HG02588 (cell line): ENCODE results near the gene FBN1.
A peak's percentile ranks its signal among the peaks of the same experiment; 100 is the strongest.

Experiments
- ATAC-seq: cut with Tn5 transposase; IDR thresholded peaks from one replicate; pipeline ENCODE4 v1.9.1; 2021; ENCODE audit warnings: mild to moderate bottlenecking, moderate library complexity; ENCODE audit not compliant: unreplicated experiment

Gene FBN1

DNA sequence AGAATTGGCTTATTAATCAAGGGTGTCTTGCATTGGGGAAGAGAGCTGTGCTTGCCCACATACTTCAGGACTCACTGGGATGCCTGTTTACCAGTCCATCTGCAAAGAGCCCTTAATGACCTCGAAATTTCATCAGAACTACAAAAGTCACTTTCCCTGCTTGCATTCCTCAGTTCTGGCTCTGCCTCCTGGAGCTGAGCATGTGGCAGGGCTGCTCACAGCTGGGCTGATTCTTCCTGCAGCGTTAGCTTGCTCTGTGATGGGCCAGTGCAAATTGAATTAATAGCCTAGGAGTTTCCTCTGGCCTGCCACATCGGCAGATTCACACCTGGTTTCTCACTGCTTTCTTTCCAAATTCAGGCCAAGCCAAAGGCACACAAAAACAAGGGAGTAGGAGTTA lies 205.4 kb downstream of the FBN1 start:
- no peak for ATAC-seq

DNA sequence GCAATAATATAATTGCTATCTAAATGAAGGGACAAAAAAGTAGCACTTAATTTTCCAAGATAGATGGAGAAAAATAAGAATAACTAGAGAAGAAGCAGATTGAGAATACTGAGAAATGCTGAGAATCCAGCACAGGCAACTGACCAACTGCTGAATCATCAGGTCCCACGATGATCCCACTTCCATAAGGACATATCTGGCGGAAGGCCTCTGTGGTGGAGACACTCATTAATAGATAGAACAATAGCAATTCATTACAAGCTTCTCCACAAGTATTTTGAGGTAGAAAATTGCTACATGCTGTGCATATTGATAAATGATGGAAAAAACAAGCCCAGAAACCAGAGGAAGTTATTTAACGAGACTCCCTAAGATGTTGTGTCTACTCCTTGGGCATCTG lies 208.3 kb downstream of the FBN1 start:
- ATAC-seq = no peak

DNA sequence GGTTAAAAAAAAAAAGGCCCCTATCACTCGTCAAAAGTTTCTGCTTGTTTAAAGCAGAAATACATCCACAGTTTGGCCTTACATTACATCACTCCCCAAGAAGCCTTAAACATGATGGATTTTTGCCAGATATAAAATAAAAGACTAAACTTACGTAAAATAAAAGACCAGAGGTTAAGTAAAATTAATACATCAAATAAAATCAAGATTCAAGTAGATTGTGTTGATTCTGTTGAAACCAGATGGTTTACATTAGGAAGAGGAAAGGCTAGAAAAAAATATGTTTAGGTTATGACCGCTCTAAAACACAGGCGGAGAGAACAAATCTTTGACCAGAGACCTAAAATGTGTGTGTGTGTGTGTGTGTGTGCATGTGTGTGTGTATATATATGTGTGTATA lies 210.2 kb downstream of the FBN1 start:
- ATAC-seq = no peak

DNA sequence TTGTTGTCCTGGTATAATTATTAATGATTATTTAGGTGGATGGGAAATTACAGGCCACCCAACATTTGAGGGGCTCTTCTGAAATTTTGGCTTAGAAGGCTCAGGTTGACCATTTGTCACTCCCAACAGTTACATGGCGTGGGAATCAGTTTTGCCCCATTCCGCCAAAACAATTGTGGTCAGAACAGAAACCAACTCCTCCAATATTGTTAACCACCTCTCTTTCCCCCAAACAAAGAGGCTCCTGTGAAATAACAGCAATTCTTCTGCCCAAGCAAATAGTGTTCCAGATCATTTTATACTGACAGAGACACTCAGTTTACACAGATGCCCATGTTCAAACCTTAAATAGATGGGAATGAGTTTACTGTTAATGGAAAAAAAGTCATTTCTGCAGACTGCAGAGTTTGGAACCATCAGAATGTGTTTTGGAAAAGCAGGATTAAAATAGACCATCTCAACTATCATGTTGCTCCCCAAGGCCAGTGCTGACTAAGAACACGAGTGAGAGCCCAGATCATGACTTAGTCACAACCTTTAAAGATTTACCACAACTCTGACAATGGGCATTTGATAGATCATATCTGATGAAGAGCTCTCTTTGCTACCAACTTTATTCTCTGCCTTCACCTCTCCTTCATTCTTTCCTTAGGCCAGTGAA lies 212.2 kb downstream of the FBN1 start:
- ATAC-seq = peak; percentile 90

DNA sequence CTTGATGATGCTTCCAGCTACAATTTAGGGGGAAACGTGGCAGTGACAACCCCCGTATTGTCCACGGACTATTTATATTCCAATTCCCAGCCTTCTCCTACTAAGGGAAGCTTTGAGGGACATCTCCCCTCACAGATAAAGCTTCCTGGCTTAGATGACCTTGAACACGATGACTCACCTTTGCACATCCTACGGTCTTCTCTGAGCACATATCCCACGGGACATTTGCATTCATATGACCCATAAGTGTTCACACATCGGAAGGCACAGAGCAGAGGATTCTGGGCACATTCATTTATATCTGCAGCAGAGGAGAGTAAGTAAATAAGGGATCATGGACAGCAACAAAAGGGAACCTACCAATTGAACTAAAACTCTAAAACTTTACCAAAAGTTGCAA lies 212.8 kb downstream of the FBN1 start:
- no peak for ATAC-seq

DNA sequence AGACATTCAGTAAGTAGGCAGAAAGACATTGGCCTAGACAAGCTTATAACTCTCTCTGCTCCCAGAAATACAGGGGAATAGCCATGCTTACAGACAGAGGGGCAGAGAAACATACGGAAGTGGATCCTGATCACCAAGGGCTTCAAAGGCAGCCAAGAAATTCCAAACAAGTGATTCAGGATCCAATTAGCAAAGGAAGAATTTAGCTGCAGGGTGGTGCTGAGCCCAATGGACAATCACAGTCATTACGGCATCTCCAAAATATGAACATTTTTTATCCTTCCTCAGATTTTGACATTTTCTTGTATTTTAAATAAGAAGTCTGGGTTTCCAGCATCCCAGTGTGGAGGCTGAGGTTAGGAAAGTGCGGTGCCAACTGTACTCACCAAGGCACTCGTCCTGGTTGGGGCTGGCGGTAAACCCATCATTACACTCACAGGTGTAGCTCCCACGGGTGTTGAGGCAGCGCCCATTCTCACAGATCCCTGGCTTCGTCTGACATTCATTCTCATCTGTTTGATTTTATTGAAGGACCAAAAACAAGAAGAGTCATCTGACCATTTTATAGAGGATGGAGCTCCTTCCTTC lies 217.5 kb downstream of the FBN1 start:
- no peak for ATAC-seq

DNA sequence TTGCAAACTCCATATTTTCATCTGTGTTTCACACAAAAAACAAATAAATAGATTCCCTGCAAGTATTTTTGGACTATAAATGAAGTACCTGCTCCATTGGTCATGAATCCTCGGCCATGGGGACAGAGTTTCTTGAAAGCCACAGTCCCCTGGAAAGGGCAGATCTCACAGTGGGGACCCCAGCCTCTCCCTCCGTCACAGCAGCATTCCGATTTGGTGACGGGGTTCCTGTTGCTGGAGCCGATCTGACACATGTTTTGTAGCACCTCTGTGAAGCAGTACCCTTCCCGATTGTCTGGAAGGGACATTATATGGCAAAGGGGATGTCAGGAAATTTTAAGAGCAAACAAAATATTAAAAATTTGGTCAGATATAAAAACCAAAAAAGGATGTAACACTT lies 218.0 kb downstream of the FBN1 start:
- no peak for ATAC-seq

DNA sequence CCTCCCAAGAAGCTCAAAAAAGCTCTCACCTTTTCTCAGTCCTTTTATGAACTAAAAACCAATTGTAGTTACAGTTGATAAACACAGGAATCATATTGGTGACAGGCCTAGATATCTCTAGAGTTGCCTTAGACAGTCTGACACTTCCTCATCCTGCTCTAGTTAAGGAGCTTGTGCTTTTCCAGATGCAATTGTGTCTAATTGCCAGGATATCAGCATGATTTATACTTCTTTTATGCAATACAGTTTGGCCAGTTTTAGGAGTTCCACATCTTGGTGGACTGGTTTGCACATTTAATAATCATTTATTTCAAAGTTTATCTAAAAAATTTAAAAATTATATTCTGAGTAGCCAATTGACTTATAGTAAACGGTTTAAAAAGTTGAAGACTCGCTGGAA lies 218.6 kb downstream of the FBN1 start:
- no peak for ATAC-seq

DNA sequence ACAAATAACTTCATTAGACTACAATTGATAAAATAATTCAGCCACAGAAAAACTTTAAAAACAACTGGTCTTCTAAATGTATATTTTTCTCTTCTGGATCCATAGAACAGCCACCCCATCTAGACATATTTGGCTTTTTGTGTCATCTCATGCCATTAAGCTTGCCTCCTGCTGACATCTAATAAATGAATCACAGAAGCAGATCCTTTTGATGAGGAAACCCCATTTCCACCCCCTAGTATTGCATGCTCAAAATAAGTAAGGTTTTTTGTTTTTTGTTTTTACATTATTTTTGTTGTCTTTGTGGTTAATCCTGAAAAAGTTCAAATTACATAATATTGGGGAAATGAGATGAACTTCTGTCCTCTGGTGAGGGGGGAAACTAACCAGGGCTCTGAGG lies 219.5 kb downstream of the FBN1 start:
- no peak for ATAC-seq

DNA sequence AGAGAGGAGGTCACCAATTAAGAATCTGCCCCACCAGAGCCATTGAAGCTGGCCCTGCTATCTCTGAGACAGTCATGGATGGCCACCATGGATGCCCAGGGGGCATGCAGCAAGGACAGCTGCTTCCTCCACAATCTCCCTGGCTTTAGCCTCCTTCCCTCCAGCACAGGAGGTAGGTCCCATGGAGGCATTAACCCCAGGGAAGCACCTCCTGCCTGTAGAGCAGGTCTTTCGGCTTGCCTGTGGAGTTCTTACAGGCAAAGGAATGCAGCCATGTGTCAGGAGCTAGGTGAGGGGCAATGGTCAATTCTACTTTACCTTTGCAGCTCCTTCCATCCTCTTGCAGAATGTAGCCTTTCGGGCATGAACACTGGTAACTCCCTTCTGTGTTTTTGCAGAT lies 220.5 kb downstream of the FBN1 start:
- ATAC-seq = no peak

DNA sequence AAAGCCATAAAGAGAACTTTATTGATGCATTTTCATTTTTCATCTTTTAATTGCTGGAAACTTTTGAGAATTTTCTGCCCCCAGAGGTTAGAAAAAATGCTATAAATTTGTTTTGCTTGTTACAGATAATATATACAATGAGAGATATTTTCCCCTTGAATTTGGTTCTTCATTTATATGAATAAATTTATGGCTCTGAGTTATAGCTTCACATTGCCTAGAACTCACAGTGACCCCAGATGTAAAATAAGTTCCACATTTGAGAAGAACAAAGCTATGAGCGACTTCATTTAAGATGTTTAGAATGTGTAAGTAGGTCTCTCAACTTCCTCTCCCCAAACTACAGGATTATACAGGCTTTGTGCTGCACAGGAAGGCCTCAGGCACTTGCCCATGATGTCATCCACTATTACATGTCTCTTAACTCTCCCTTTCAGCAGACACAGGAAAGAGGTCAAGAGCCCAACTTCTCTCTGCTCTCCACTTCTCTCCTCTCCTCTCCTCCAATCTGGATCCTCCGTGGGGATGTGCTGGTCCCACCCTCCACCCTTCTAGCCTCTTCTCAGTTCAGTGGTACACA lies 221.5 kb downstream of the FBN1 start:
- no peak for ATAC-seq

DNA sequence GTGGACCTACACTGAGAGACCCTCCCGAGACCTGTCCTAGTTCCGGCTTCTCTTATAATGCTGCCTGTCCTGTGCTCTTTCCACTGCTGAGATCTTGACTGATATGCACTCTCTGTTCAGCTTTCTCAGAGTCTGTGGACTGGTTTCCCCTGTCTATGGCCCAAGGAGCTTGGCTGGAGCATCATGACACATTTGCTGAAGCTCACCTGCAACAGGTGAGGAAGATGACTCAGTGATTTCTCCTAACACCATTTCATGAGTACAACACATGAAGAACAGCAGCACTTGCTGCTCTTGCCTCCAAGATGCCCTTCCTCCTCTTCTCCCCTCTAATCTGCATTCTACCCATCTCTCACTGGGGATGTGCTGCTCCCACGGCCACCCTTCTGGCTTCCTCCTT lies 222.2 kb downstream of the FBN1 start:
- no peak for ATAC-seq

DNA sequence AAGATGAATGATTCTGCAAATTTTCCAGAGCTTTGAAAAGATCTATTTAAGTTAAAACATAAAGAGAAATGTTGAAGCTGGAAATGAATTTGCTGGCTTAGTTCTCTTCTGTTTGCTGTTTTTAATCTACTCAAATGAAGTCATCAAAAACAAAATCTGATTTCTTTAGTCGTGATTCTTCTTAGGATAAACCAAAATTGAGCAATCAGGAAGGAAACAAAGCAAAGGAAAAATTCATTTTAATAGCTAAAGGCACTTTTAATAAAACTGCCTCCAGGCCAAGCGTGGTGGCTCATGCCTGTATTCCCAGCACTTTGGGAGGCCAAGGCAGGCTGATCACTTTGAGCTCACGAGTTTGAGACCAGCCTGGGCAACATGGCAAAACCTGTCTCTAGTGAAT lies 223.1 kb downstream of the FBN1 start:
- ATAC-seq = no peak

DNA sequence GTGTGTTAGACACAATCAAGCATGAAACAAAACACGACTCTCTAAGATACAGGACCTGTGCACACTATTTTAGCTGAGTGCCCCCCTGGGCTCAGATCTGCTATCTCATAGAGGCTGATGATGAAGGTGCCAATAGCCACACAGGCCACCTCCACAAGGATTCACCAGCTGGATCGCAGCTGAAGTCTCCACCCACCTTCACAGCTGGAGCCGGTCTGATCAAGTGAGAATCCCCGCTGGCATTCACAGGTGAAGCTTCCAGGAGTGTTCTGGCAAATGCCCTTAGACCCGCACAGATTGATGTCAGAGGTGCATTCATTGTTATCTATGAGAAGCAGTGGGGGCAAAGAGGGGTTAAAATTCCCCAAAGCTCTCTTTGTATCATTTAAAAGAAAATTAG lies 224.1 kb downstream of the FBN1 start:
- ATAC-seq = no peak

DNA sequence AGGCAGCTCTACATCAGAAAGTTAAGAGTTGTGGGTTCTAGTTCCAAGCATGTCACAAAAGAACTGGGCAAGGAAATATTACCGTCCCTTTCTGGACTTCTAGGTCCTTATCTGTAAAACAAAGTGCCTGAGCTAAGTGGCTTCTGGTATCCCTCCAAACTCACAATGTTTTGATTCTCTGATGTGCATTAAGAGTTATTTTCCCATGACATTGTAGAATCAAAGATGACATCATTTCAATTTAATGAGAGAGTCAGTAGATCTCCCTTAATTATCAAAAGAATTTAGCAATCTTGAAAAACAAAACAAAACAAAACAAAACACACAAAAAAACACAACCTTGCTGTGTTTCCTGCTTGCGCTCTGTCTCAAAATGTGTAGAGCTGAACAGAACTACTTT lies 225.6 kb downstream of the FBN1 start:
- ATAC-seq = no peak

DNA sequence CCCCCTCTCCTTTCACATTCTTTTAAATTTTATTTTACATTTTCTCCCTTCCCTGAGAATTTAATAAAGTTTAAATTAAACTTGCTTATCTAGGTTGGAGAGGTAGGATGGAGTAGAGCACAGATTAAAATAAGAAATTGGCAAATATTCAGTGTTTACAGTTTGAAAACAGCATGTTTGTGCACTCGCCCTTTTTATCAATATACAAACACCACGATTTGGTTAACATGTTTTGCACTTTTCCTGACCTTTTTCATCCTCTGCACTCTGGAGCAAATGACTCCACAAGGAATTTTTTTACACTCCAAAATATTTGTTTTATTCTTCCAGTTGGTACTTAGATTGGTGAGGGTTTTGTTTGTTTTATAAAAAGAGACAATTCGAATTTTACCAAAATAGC lies 227.2 kb downstream of the FBN1 start:
- no peak for ATAC-seq

DNA sequence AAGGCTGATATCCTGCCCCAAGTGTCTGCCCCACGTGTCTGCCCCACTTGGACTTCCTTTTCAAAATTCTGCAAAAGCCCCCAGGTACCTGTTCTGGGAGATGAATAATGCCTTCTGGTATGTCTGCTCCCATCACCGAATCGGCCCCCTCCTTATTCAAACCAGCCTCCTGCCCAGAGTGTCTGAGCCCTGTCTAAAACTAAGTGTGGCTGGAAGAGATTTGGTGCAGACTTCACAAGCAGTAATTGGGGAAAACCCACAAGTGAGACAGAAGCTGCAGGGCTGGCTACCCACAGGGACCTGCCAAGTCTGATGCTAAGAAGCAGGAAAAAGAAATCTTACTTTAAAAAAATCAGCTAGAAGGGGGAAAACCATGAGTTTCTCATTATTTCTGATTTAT lies 229.2 kb downstream of the FBN1 start:
- no peak for ATAC-seq

DNA sequence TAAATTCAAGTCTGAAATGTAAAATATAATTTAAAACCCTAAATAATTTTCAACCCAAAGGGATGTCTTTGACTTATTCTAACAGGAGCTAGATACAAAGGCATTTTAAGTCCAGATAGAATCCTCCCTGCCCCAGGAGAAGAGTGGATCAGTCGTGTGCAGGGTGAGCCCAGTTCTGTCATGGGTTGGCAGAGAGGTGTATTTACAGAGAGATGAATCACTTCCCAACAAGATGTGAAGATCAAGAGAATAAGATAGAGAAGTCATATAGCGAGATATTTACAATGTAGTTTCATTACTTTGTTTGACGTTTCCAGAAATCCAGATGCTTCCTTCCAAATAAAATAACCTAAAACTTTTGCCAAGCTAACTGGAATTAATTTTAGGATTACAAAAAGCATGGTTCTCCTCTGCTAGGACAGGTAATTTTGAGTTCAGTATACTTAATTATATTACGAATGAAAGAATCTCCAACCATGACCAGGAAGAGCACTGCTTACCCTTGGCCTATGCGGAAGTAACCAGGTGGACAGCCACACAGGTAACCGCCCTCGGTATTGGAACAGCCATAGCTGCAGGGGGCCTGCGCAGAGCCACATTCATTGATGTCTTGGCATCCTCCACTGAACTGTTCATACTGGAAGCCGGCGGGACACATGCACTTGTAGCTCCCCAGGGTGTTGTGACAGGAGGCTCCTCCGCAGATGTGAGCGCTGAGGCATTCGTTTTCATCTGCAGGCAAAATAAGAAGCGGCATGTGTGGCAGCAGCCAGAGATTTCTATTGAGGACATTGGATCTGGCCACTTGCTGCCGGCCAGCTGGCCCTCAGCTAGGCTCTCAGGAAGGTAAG lies 230.2 kb downstream of the FBN1 start:
- ATAC-seq = no peak

DNA sequence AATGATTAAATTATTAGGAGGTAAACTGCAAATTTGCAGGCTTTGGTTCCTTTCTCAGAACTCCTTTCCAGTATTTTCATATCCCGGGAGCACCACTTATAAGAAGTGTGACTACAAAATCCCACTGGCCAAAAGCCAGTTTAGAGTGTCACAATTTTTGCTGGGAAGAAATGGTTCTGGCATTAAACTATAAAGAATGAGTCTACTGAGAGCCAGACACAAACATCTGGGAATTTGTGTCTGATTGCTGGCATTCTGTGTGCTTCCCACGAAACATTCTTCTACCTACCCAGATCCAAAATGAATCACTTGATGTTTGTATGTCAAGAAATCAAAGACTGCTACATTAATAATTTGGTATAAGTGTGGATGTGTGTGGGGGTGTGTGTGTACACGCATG lies 231.5 kb downstream of the FBN1 start:
- no peak for ATAC-seq

DNA sequence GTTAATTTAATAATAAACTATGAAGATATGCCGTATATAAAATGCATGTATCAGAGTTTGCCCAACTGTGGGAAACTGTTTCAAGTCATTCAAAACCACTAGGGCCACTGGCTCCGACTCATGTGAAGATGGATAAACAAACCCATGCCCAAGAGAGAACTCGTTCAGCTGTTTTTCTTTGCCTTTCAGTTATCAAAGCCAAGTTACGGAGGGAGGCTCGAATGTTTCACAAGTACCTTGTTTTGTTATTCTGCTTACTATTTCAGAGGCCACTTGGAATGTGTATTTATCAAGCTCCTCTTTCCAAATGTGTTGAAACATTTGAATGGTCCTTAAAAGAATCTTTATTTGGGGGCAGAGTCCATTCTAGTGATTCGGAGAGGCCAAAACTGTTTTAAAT lies 232.2 kb downstream of the FBN1 start:
- ATAC-seq = no peak

DNA sequence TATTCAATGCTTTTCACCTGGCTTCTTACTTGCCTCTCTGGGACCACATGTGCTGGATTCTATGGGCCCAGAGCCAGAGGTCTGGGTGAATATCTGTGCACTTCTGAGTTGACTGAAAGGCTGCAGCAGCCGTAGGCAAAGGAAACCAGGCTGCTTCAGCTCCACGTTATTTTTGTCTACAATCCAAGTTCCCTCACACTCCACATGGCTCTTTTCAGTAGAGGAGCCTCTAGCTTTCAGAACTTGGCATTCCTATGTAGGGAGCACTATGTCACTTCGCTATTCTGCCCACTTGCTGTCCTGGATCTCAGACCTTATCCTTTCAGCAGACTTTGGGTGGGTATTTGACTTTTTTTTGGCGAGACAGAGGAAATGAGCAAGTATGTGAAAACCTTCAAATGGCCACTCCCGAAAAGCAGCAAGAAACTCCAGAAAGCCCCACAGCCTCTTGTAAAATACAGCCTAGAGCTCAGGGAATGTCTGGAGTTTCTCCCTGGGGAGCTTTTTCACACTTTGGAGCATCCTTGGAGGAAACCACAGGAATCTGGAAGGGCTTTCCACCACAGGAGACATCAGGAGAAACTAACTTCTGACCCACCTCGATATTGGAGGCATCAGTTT lies 233.4 kb downstream of the FBN1 start:
- ATAC-seq = no peak

DNA sequence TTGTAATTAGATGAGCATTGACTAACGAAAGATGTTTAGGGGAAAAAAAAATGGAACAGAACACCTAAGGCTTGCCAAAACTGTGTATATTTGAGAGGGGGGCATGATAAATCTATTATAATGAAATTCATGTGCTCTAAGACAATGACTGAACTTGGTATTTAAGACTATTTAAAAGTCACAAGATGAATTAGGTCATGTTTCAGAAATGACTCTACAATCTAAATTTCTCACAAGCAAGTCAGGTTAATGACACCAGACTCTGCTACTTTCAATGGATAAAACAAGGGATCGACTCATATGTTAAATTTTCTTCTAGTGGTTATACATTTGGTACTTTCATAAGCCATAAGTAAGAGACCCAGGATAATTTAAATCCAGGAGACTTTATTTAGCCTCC lies 235.9 kb downstream of the FBN1 start:
- ATAC-seq = no peak
